Neural cell (in vitro differentiated cells): ENCODE data around the gene RGS6. TPM values are rescaled to one million over a fixed set of nuclear protein-coding genes. Genes with fewer than 3 reads are reported as not detected.

Experiments
- H2AFZ ChIP-seq: fragments of 200-600, 300-800 bp; sonication (generic), shearing (Covaris generic); 2 replicates; pipeline ENCODE4 v1.6.0; 2014; ENCODE audit warnings: low read depth, mild to moderate bottlenecking, antibody characterized with exemption, low read length, moderate library complexity
- H3F3A ChIP-seq: fragments of 200-600 bp; shearing (Covaris generic); 2 replicates; pipeline ENCODE4 v1.6.1; 2016; ENCODE audit warnings: mild to moderate bottlenecking, moderate library complexity, mixed read lengths, antibody characterized with exemption, low read length; ENCODE audit not compliant: insufficient read depth, poor library complexity, severe bottlenecking
- H3K27ac ChIP-seq: fragments of 200-600, 300-800 bp; sonication (generic), shearing (Covaris generic); 2 replicates; pipeline ENCODE4 v1.5.1; 2014; ENCODE audit warnings: mild to moderate bottlenecking, low read length, moderate library complexity
- H3K27me3 ChIP-seq: fragments of 300-800, 200-600 bp; sonication (generic), shearing (Covaris generic); 2 replicates; pipeline ENCODE4 v1.6.0; 2014; ENCODE audit warnings: mild to moderate bottlenecking, low read depth, low read length, moderate library complexity; ENCODE audit not compliant: insufficient read depth
- H3K36me3 ChIP-seq: fragments of 300-800, 200-600 bp; sonication (generic), shearing (Covaris generic); 2 replicates; pipeline ENCODE4 v1.5.1; 2014; ENCODE audit warnings: mild to moderate bottlenecking, antibody characterized with exemption, low read length, moderate library complexity; ENCODE audit not compliant: insufficient read depth
- H3K4me2 ChIP-seq: fragments of 300-800, 200-600 bp; sonication (generic), shearing (Covaris generic); 2 replicates; pipeline ENCODE4 v1.6.0; 2014; ENCODE audit warnings: mild to moderate bottlenecking, low read length
- H3K4me3 ChIP-seq: fragments of 300-800, 200-600 bp; sonication (generic), shearing (Covaris generic); 2 replicates; pipeline ENCODE4 v1.5.1; 2014; ENCODE audit warnings: mild to moderate bottlenecking, low read length, moderate library complexity
- H3K79me2 ChIP-seq: fragments of 200-600 bp; shearing (Covaris generic); replicated peaks from 2 replicates; pipeline ENCODE4 v1.6.0; 2014; ENCODE audit warnings: mild to moderate bottlenecking, low read length, moderate library complexity; ENCODE audit not compliant: insufficient read depth
- H3K9ac ChIP-seq: fragments of 300-800, 200-600 bp; sonication (generic), shearing (Covaris generic); 2 replicates; pipeline ENCODE4 v1.6.1; 2016; ENCODE audit warnings: mild to moderate bottlenecking, low read length, mixed read lengths
- H3K9me2 ChIP-seq: fragments of 200-600 bp; shearing (Covaris generic); 2 replicates; pipeline ENCODE4 v1.6.1; 2016; ENCODE audit warnings: mild to moderate bottlenecking, low read length, mixed read lengths; ENCODE audit not compliant: insufficient read depth
- H3K9me3 ChIP-seq: fragments of 200-600, 300-800 bp; sonication (generic), shearing (Covaris generic); 2 replicates; pipeline ENCODE4 v1.6.1; 2016; ENCODE audit warnings: mild to moderate bottlenecking, mixed run types, low read length, moderate library complexity, mixed read lengths
- H4K20me1 ChIP-seq: fragments of 200-600 bp; shearing (Covaris generic); 2 replicates; pipeline ENCODE4 v1.6.1; 2016; ENCODE audit warnings: mild to moderate bottlenecking, mixed run types; ENCODE audit not compliant: insufficient read depth
- CTCF ChIP-seq: fragments of 450-650 bp; IDR thresholded peaks from 2 replicates; pipeline ENCODE4 v1.5.1; 2014; ENCODE audit warnings: antibody characterized with exemption, mild to moderate bottlenecking, moderate library complexity; ENCODE audit not compliant: poor library complexity, severe bottlenecking
- EP300 ChIP-seq: fragments of 450-650 bp; conservative IDR thresholded peaks from 2 replicates; pipeline ENCODE4 v1.6.1; 2014; ENCODE audit warnings: antibody characterized with exemption, mild to moderate bottlenecking, moderate library complexity; ENCODE audit not compliant: poor library complexity, severe bottlenecking
- EZH2 ChIP-seq: fragments of 200-600, 300-800 bp; shearing (Covaris generic), sonication (generic); IDR thresholded peaks from 2 replicates; pipeline ENCODE4 v1.6.1; 2014; ENCODE audit warnings: antibody characterized with exemption, low read length, borderline replicate concordance, mild to moderate bottlenecking; ENCODE audit not compliant: insufficient read depth, poor library complexity, severe bottlenecking
- MXI1 ChIP-seq: fragments of 450-650 bp; conservative IDR thresholded peaks from 2 replicates; pipeline ENCODE4 v1.6.1; 2014; ENCODE audit warnings: antibody characterized with exemption, mild to moderate bottlenecking; ENCODE audit not compliant: poor library complexity, severe bottlenecking
- POLR2AphosphoS5 ChIP-seq: IDR thresholded peaks from 2 replicates; pipeline ENCODE4 v1.6.1; 2012
- RAD21 ChIP-seq: fragments of 450-650 bp; conservative IDR thresholded peaks from 2 replicates; pipeline ENCODE4 v1.6.1; 2014; ENCODE audit warnings: antibody characterized with exemption, mild to moderate bottlenecking, moderate library complexity
- REST ChIP-seq: IDR thresholded peaks from 2 replicates; pipeline ENCODE4 v1.6.1; 2012; ENCODE audit warnings: borderline replicate concordance
- SMC3 ChIP-seq: fragments of 450-650 bp; conservative IDR thresholded peaks from 2 replicates; pipeline ENCODE4 v1.6.1; 2014; ENCODE audit warnings: antibody characterized with exemption, mild to moderate bottlenecking, moderate library complexity; ENCODE audit not compliant: poor library complexity
- TAF1 ChIP-seq: IDR thresholded peaks from 2 replicates; pipeline ENCODE4 v1.6.1; 2012; ENCODE audit warnings: low read depth
- polyA plus RNA-seq: library from polyadenylated mRNA; depleted of rRNA; stranded (reverse); fragments of >200 nt; gene quantifications from 2 replicates; pipeline ENCODE4 v1.2.3, GENCODE V29; 2014

Gene RGS6
- polyA plus RNA-seq, 1 donor from 2014 or later, result 7.3 TPM

GRCh38 chr14:72557671-72558070, 625.4 kb downstream of the RGS6 start:
- H3K9me3 ChIP-seq, result no peaks in the 10 kb centered on the region
- H3K9me2 ChIP-seq, result no peaks in the 10 kb centered on the region
- no peaks in the 10 kb centered on the region for H3K27me3 ChIP-seq
- no peak overlapping the region for H2AFZ ChIP-seq
- H4K20me1 ChIP-seq, result no peaks in the 10 kb centered on the region
- no peaks in the 10 kb centered on the region for H3F3A ChIP-seq
- H3K4me3 ChIP-seq, result no peak overlapping the region
- no peak for TF ChIP-seq CTCF
- no peak overlapping the region for H3K27ac ChIP-seq
- H3K79me2 ChIP-seq, result no peaks in the 10 kb centered on the region
- no peak overlapping the region for H3K4me2 ChIP-seq
- H3K9ac ChIP-seq, result no peak overlapping the region
- H3K36me3 ChIP-seq, result no peaks in the 10 kb centered on the region

GRCh38 chr14:72558721-72559120, 626.5 kb downstream of the RGS6 start:
- H2AFZ ChIP-seq, result no peak overlapping the region
- H3K27ac ChIP-seq, result no peak overlapping the region
- H3K36me3 ChIP-seq, result no peaks in the 10 kb centered on the region
- H3K9me3 ChIP-seq, result no peaks in the 10 kb centered on the region
- no peaks in the 10 kb centered on the region for H3K9me2 ChIP-seq
- H3K79me2 ChIP-seq, result no peaks in the 10 kb centered on the region
- H3K27me3 ChIP-seq, result no peaks in the 10 kb centered on the region
- H3K4me3 ChIP-seq, result no peak overlapping the region
- TF ChIP-seq POLR2AphosphoS5, result no peak
- no peak for TF ChIP-seq REST
- TF ChIP-seq RAD21, result no peak
- TF ChIP-seq MXI1, result no peak
- TF ChIP-seq EZH2, result no peak
- TF ChIP-seq CTCF, result no peak
- no peak overlapping the region for H3K9ac ChIP-seq
- no peaks in the 10 kb centered on the region for H4K20me1 ChIP-seq
- H3F3A ChIP-seq, result no peaks in the 10 kb centered on the region
- no peak overlapping the region for H3K4me2 ChIP-seq

GRCh38 chr14:72559202-72559601, 627.0 kb downstream of the RGS6 start:
- Histone ChIP-seq H4K20me1 (no peaks in the 10 kb centered on the region), H3F3A (no peaks in the 10 kb centered on the region), H3K4me3 (no peak overlapping the region), H3K4me2 (no peak overlapping the region), H3K36me3 (no peaks in the 10 kb centered on the region), H3K27ac (no peak overlapping the region), H3K9ac (no peak overlapping the region), H3K9me3 (no peaks in the 10 kb centered on the region), H3K27me3 (no peaks in the 10 kb centered on the region), H3K9me2 (no peaks in the 10 kb centered on the region), H3K79me2 (no peaks in the 10 kb centered on the region), H2AFZ (no peak overlapping the region)
- TF ChIP-seq CTCF, result no peak
- no peak for TF ChIP-seq RAD21
- no peak for TF ChIP-seq REST
- no peak for TF ChIP-seq EP300
- no peak for TF ChIP-seq TAF1
- no peak for TF ChIP-seq POLR2AphosphoS5
- TF ChIP-seq SMC3, result no peak
- TF ChIP-seq EZH2, result no peak
